HG03469 (cell line): ENCODE results near the gene PIR.

ENCODE experiments used
- ATAC-seq: cut with Tn5 transposase; IDR thresholded peaks from one replicate; pipeline ENCODE4 v1.9.1; 2021; ENCODE audit warnings: mild to moderate bottlenecking, moderate library complexity, moderate number of reproducible peaks; ENCODE audit not compliant: unreplicated experiment

The PIR gene

DNA sequence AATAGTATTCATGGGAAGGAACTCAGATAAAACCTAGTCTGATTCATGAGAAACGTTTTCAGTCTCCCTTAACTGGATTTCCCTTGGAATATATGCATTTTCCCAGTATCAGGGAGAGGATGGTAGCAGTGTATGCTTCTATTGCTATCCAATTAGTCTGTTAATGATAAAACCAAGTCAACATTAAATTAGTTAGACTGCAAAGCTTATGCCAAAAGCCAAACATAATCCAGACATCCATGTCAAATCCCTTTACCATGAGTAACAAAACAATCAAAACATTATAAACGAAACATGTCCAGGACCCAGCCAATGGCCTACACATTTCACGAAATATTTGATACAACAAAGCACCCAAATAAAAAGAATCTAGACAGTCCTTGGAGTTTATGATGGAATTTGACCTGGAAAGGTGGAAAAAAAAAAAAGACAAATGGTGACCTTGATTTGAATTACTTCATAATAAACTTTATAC, 74.4 kb downstream of the PIR start:
- no peak for ATAC-seq

DNA sequence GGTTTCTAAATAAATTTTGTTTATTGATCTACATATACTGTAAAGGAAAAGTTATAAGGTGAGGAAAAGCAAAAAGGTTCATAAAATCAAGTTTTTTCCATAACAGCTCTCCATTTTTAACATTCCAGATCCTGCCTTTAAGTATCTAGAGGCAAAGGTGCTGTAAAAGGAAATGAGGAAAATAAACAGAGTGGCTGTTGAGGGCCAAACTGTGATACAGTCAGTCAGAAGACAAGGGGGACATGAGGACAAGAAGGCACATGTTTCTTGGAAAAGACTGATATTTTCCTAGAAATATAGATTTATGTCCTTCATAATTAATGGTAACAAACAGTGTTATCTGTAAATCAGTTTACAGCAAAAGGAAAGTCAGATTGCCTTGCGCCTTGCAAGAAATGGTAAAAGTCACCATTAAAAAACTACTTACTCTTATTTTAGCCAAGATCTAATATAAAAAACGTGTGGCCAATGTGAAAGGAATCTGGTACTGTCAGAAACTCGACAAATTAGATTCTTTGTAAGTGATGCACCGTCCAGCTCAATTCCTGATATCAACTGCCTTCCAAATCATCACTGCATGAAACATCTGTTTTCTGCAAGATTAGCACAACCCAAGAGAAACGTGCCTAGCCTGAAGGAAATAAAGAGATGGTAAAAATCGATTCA, 75.0 kb downstream of the PIR start:
- ATAC-seq = no peak

DNA sequence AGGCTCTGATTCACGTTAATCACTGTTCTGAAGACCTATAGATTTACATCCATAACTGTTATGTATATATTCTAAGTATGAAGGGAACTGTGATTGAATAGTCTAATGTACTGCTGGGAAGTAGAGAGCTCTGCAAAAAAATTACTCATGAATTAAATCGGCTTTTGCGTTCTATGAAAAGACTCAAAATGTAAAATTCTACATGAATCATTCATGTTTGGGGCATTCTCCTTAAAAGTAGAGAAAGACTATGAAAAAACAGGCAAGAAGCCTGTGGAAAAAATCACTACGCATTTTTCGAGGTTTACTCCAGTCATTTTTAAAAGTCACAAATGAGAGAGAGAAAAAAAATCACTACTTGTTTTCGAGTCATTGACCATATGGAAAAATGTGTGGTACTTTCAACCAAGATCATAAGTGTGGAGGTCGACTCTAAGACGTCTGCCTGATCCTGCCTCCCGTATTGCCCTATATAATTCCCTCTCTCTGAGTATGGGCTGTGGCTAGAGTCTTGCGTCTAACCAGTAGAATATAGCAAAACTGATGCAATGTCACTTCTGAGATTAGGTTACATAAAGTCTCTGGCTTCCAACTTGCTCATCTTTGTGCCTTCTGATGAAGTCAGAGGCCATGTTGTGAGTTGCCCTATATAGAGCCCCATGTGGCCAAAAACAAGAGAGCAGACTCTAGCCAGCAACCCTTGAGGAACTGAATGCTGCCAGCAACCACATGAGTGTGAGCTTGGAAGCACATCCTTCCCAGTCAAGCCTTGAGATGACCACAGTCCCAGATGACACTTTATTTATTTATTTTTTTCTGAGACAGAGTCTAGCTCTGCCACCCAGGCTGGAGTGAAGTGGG, 76.8 kb downstream of the PIR start:
- ATAC-seq = no peak

DNA sequence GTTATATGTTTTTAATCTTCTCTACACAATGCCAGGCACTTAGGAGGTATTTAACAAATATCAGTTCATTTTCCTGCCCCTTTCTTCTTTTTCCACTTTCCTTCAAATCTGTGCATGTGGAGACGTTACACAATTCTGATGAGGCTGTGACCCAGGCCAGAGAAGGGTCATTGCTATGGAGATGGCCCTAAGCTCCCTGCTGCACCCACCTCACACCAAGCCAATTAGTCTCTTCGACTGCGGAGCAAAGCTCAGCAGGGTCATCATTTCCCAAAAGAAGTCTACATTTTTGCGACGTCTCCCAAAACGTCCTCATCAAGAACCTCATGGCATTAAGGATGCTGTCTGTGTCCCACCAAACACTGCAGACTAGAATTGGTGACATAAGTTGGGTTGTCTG, 80.0 kb downstream of the PIR start:
- no peak for ATAC-seq

DNA sequence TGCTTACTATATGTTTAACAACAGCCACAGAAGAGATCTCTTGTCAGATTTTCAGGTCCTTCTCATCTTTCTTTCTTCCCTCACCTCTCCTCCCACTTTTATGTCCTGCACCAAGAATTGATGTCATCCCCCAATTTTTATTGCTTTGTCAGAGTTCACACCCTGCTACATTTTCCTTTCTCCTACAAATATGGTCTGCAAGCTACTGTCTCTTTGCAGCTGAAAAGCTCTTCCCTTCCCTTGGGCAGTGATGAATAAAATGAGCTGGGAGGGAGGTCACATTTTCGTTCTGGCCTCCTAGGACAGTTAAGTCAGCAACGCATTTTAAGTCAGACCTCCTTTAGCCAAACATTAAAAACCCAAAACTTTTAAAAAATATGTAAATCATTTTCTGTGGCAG, 82.2 kb downstream of the PIR start:
- no peak for ATAC-seq

DNA sequence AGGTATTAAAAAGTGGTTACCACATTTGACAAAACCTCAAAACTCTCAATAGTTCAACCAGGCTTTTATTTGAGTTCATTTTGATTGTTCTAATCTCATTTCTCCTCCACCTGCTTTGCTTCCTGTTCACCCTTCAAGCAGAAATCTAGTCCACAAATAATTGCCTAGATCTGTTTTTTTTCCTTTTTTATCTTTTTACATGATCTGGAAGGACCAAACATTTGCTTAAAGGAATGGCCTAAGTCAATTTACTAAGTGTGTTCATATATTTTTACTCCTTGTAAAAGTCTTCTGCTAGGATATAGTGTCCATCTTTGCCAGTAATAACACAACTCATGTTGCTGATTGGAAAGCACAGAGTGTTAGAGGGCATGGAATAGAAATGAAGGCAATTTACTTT, 82.7 kb downstream of the PIR start:
- no peak for ATAC-seq

DNA sequence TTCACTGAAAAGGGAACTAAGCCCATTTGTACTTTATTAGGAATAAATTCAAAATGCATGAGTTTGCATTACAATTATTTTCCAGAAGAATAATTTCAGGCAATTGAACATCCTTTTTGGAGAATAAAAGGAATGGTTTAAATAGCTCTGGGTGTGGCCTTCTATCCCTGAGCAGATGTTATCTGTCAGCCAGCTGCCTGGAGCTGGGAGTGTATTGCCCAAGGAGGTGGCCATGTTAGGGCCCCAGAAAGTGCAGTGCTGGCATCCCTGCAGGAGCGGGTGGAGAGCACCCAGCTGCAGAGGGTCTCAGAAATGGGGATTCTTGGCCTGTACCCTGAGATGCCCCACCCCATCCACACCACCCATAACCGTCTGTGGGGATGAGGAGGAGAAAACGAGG, 87.3 kb downstream of the PIR start:
- ATAC-seq = no peak

DNA sequence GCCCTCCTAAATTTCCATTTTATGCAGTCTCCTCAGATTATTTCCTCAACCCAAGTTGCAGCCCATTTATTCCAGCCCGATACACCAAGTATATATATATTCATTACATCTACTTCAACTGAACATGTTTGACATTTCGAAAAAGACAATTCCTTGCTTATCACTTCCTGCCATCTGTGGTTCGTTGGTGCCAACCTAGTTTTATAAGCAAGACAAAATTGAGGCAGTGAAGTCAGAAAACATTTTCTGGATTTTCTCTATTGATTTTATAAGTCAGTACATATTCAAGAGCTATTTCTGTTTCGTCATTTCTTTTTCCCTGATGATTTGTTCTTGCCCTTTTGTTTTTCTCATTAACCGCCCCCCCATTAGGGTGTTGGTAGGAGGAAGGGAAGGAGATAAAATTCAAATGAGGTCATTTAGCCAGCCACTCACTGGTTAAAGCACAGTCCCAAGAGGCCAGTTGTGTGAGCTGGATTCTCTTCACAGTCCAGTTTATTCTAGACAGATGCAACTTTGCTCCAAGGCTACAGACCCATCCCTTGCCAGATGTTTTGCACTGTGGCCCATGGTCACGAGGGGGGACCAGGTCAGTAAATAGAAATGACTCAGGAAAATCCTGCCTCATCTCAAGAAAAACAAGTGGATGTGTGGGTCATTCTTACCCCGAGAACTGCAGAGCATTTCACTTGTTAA, 88.6 kb downstream of the PIR start:
- no peak for ATAC-seq

DNA sequence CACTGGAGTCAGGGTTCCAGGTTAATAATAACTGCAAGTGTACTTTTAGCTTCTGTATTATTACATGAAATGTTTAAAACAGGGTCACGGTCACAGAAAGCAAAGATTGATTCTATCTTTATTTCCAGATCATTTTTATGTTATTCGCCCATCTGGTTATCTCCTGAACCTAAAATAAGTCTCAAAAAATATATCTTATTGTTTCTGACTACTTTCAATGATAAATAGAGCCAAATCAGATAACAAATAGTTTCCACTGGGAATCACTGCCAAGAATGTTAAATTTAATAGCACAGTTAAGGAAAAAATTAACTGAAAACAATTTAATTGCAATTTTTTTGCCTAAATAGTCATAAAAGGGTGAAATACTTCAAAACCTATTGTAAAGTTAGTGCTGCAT, 91.8 kb downstream of the PIR start:
- no peak for ATAC-seq

DNA sequence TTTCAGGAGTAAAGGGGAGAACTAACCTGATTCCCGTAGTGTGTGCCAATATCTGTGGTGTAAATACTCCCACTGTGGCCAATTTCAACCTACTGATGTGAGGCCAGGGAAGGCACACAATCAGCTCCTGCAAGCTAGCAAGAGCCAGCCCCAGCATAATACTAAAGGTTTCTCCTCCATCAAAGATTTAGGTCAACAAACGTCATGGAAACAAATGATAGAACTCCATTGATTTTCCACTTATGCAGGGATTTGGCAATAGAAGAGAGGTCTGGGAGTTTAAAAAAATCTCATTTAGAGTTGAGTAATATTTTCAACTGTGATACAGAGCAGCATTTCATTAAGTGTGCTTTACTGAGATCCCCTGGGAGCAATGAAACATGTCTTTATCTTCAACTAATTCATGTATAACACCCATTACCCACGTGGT, 93.2 kb downstream of the PIR start:
- no peak for ATAC-seq

DNA sequence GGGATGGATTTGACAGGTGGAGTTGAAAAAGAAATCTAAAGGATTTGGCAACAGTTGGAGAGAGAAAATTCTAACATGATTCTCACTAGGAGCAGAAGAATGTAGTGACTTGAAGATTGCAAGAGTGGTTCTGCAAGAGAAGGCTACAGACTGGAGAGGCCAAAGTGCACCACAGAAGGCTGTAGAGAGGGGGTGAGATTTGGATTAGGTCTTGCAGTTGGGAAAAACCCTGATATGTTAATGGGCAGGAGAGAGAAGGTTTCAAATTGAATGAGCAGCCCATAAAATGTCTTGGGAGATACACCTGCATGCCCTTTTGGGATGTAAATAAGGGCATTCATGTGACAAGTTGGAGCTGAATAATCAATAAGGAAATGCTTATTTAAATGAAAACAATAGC, 94.3 kb downstream of the PIR start:
- ATAC-seq = no peak

DNA sequence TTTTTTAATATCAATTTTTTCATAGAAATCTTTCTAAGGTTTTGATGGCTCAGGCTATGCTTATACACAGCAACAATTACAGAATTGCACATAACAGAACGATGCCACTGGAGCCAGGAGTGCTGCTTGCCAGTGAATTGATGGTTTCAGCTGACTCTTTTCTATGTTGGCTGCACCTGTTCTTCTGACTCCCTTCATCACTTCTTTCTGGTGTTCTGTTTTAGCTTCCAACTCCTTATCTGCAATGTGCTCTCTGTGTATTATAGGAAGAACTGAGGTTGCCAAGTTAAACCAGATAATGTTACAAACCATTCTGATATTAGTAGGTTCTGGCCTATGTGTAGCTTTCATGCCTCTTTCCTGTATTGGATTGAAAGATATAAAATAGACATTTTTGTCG, 97.3 kb downstream of the PIR start:
- ATAC-seq = no peak

DNA sequence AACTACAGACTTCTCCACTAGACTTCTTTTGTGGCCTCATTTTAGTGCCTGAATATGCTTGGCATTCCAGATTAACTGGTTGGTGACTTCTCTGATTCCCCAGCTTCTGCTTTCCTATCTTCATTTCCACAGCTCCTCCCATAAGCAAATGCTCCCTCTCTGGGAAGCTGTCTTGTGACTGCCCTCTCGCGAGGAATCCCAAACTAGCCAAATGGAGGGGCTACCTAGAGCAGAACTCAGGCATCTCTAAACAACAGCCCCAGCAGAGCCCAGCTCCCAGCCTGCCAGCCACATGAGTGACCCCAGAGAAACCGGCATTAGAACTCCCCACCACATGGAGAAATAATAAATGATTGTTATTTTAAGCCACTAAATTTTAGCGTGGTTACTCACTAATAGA, 101.3 kb downstream of the PIR start:
- ATAC-seq = no peak

DNA sequence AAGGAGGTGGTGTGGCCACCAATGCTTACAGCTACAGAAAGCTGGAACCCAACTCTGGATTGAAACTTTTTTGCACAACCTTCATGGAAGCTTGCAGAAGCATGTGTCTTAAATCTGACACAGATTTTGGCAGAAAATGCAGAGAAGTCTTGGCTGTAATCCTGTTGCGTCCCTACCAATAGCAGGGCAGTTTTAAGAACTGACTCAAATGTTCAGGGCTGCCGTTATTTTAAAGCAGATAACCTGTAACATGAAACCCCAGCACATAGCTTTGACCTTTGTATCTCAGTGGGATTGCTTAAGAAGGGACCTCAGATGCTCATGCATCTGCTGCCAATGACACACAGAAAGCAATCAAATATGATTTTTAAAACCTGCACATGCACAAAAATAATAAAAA, 108.8 kb downstream of the PIR start, which contains the start of gene VEGFD:
Gene VEGFD, minus strand, starts transcription at position 110 of the 400 bp plus-strand sequence. CDS start 467 bp downstream, outside the sequence.
- ATAC-seq = no peak

DNA sequence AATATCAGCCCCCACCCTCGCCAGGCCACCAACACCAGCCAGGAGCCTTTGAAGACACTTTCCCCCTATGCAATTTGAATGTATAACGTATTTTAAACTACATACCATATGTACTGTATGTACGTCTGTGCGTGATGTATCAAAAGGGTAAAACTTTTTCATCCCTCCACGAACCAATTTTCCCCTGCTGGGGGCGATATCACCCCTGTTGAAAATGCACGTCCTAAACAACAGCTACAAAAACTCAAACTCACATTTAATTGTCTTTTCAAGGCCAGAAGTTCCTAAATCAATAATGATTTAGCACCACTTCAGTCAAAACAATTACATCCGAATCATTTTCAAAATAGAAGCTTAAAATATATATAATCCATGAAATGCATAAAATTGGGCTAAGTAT, 110.3 kb downstream of the PIR start:
- ATAC-seq = no peak

DNA sequence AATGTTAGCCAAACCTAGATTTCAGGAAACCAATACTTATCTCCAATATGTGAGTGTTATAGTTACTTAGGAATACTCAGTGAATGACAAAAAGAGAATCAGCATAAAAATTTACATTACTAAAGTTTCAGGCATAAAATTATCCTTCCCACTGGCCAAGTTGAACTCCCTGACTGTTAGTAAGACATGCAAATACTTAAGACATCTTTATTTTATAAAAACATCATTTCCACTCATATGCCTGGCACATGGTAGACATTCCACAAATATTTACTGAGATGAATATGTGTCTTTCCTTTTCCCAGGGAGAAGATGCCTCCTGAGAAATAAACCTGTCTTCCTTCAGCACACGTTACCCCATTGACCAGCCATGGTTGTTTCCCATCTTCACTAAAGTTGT, 116.2 kb downstream of the PIR start:
- no peak for ATAC-seq

DNA sequence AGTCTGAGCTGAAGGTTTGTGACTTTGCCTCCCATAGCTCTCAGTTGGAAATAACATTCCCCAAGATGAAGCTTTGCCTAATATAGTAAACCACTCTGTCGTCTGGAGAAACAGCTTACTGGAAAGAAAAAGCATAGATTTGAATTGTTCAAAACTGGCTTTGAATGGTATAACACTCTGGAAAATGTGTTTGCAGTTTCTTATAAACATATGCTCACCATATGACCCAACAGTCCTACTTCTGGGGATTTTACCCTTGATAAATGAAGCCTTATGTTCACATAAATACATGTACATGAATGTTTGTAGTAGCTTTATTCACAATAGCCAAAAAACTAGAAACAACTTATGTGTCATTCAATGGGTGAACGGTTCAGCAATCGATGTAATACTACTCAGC, 119.2 kb downstream of the PIR start:
- no peak for ATAC-seq

DNA sequence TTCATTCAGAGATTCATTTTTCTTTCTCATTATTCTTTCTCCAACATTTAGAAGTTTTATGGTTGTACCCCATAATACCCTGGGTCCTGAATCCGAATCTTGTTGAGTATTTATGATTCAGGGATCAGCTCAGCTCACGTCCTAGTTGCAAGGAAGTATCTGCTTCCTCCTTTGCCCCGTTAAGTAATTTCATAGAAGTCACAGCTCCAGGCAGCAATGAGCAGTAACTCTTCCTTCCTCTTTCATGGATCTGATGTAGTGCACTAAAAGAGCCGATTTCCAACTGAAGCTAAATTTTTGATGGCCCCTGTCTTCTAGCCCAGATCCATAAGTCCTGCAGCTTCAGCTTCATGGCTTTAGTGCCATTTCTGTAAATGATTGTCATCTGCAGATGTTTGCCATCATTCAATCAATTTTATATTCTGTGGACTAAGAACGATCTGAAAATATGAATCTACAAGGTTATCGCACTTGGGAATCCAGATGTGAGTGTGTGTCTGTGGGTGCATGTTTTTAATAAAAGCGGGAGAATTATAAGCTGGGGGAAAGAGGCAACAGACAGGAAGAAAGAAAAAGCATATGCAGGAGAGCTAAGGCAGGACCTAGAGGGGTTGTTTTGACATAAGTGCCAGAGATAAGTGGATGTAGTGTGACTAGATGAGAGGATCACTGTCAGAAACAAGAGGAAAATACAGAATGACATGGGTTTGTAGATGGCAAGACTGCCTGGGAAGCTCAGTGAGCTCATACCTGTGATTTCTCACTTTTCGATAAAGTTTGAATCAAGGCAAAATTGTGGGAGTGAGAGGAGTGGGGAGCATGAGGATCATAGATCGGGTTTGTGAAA, 126.4 kb downstream of the PIR start:
- ATAC-seq = no peak

DNA sequence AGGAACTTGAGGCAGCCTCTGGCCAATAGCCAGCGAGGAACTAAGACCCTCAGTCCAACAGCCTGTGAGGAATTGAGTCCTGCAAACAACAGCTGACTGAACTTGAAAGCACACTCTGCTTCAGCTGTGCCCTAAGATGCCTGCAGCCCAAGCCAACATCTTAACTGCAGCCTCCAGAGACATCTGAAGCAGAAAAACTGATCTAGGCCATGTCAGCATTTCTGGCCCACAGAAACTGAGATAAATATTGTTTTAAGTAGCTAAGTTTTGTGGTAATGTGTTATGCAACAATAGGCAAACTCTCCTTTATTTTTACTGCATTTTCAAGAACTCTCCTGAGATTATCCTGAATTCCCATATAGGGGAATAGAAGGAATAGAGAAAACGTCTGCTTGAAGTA, 133.4 kb downstream of the PIR start:
- no peak for ATAC-seq

DNA sequence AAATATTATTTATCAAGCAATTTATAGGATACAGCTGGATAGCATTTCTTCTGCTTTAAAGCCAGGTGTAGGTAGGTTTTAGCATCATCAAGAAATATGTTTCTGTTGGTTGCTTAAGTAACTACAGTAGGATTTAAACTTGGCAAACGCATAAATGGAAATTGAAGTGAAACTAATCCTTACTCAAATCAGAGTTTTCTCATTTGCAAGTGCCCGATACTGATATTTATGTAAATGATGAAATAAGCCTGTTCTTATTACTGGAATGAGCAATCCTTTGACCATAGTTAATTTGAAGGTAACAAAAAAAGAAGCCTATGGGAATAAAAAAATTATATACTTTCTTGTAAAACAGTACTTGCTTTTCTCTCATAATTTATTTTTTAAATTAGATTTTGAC, 134.6 kb downstream of the PIR start:
- ATAC-seq = no peak

DNA sequence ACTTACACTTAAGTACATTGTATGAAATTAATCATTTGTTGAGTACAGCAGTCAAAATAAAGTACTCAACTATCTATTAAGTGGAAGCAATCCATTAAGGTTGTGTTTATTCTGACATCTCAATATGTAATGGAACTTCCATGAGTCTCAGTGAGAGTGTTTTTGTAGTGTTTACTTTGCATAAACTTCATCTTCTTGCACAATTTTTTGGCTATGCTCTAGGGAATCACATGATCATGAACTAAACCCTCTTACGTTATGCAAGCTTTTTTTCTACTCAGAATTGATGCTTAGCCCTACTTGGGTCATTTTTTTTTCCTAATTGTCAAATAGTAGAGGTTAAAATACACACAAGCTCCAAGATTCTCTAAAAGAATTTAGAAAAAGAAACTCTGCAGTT, 136.7 kb downstream of the PIR start:
- no peak for ATAC-seq
